ENCODE measurements around the gene ARL13A. TPM values are rescaled to one million over a fixed set of nuclear protein-coding genes. Genes with fewer than 3 reads are reported as not detected.

The ARL13A gene
- total RNA-seq, 1 donor from 2014 or later: not detected

DNA sequence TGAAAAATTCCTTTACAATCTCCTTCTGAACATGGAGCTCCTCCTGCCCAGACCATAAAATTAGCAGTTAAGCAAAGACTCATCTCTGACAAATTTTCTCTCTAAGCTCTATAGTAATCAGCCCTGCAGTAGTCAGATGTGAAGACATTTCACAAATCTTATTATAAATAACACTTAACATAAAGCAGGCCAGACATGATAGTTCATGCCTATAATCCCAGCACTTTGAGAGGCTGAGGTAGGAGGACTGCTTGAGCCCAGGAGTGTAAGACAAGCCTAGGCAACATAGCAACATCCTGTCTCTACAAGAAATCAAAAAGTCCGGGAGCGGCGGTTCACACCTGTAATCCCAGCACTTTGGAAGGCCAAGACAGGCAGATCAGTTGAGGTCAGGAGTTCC lies 52.5 kb downstream of the ARL13A start:
- H3K36me3 Mint-ChIP-seq (ENCODE audit: low read depth, unreplicated experiment): no peaks in the 10 kb centered on the region
- Histone ChIP-seq H3K9ac (ENCODE audit: low read length) (no peak overlapping the region), H3K4me1 (ENCODE audit: insufficient read depth, low read length) (no peaks in the 10 kb centered on the region), H4K20me1 (ENCODE audit: insufficient read depth, low read length) (no peaks in the 10 kb centered on the region), H2AFZ (ENCODE audit: low read depth, low read length) (no peak overlapping the region), H3K4me3 (ENCODE audit: insufficient read depth, low read depth, low read length) (no peak overlapping the region), H3K4me2 (ENCODE audit: low read length) (no peak overlapping the region), H3K79me2 (ENCODE audit: insufficient read depth, low read length) (no peaks in the 10 kb centered on the region), H3K27ac (ENCODE audit: low read depth, low read length) (no peak overlapping the region), H3K9me3 (ENCODE audit: insufficient read depth, low read depth, low read length) (no peaks in the 10 kb centered on the region), H3K36me3 (ENCODE audit: insufficient read depth, low read length) (peaks cover 4% of the 10 kb centered on the region), H3K27me3 (ENCODE audit: insufficient read depth, low read length) (no peaks in the 10 kb centered on the region)
- DNase-seq (ENCODE audit: low read depth): no peak
- H3K9me3 Mint-ChIP-seq (ENCODE audit: unreplicated experiment): no peaks in the 10 kb centered on the region
- no peak overlapping the region for H3K4me3 Mint-ChIP-seq (ENCODE audit: unreplicated experiment)
- no peaks in the 10 kb centered on the region for H3K4me1 Mint-ChIP-seq (ENCODE audit: low read depth, unreplicated experiment)
- no peak overlapping the region for H3K27ac Mint-ChIP-seq (ENCODE audit: unreplicated experiment)
- no peaks in the 10 kb centered on the region for H3K27me3 Mint-ChIP-seq (ENCODE audit: low read depth, unreplicated experiment)
- FAIRE-seq: no peak
- no peak for TF ChIP-seq EZH2 (IDR thresholded peaks at IDR 0.05; ENCODE audit: insufficient read depth, low read length)

- no peaks in the 10 kb centered on the region for H3K79me2 ChIP-seq (ENCODE audit: insufficient read depth, low read length)
- Mint-ChIP-seq H3K36me3 (ENCODE audit: low read depth, unreplicated experiment) (peaks cover 8% of the 10 kb centered on the region), H3K4me3 (ENCODE audit: unreplicated experiment) (no peak overlapping the region), H3K4me1 (ENCODE audit: low read depth, unreplicated experiment) (no peaks in the 10 kb centered on the region), H3K27me3 (ENCODE audit: low read depth, unreplicated experiment) (no peaks in the 10 kb centered on the region), H3K9me3 (ENCODE audit: unreplicated experiment) (peaks cover 4% of the 10 kb centered on the region), H3K27ac (ENCODE audit: unreplicated experiment) (no peak overlapping the region)
- H3K27me3 ChIP-seq (ENCODE audit: insufficient read depth, low read length): no peaks in the 10 kb centered on the region
- no peak overlapping the region for H3K27ac ChIP-seq (ENCODE audit: low read depth, low read length)
- H4K20me1 ChIP-seq (ENCODE audit: insufficient read depth, low read length): no peaks in the 10 kb centered on the region
- TF ChIP-seq, protein P1, sequence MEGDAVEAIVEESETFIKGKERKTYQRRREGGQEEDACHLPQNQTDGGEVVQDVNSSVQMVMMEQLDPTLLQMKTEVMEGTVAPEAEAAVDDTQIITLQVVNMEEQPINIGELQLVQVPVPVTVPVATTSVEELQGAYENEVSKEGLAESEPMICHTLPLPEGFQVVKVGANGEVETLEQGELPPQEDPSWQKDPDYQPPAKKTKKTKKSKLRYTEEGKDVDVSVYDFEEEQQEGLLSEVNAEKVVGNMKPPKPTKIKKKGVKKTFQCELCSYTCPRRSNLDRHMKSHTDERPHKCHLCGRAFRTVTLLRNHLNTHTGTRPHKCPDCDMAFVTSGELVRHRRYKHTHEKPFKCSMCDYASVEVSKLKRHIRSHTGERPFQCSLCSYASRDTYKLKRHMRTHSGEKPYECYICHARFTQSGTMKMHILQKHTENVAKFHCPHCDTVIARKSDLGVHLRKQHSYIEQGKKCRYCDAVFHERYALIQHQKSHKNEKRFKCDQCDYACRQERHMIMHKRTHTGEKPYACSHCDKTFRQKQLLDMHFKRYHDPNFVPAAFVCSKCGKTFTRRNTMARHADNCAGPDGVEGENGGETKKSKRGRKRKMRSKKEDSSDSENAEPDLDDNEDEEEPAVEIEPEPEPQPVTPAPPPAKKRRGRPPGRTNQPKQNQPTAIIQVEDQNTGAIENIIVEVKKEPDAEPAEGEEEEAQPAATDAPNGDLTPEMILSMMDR (IDR thresholded peaks at IDR 0.05; ENCODE audit: insufficient read depth, low read depth, low read length): no peak
- TF ChIP-seq EZH2 (IDR thresholded peaks at IDR 0.05; ENCODE audit: insufficient read depth, low read length): no peak
- no peak overlapping the region for H3K9ac ChIP-seq (ENCODE audit: low read length)
- DNase-seq (ENCODE audit: low read depth): no peak
- H2AFZ ChIP-seq (ENCODE audit: low read depth, low read length): no peak overlapping the region
- no peaks in the 10 kb centered on the region for H3K4me1 ChIP-seq (ENCODE audit: insufficient read depth, low read length)
- no peak overlapping the region for H3K4me2 ChIP-seq (ENCODE audit: low read length)
- H3K36me3 ChIP-seq (ENCODE audit: insufficient read depth, low read length): peaks cover 2% of the 10 kb centered on the region
- H3K4me3 ChIP-seq (ENCODE audit: insufficient read depth, low read depth, low read length): no peak overlapping the region
- no peaks in the 10 kb centered on the region for H3K9me3 ChIP-seq (ENCODE audit: insufficient read depth, low read depth, low read length)
- FAIRE-seq: no peak
Measured at GRCh38 chrX:101025126-101025525, 55.6 kb downstream of the ARL13A start.

GRCh38 chrX:101028562-101028961 lies 59.1 kb downstream of the ARL13A start:
- Histone ChIP-seq H2AFZ (ENCODE audit: low read depth, low read length) (no peak overlapping the region), H3K4me1 (ENCODE audit: insufficient read depth, low read length) (no peaks in the 10 kb centered on the region), H3K79me2 (ENCODE audit: insufficient read depth, low read length) (no peaks in the 10 kb centered on the region), H3K27ac (ENCODE audit: low read depth, low read length) (no peak overlapping the region), H3K27me3 (ENCODE audit: insufficient read depth, low read length) (no peaks in the 10 kb centered on the region), H3K9me3 (ENCODE audit: insufficient read depth, low read depth, low read length) (no peaks in the 10 kb centered on the region), H4K20me1 (ENCODE audit: insufficient read depth, low read length) (no peaks in the 10 kb centered on the region), H3K36me3 (ENCODE audit: insufficient read depth, low read length) (no peaks in the 10 kb centered on the region), H3K4me3 (ENCODE audit: insufficient read depth, low read depth, low read length) (no peak overlapping the region), H3K4me2 (ENCODE audit: low read length) (no peak overlapping the region), H3K9ac (ENCODE audit: low read length) (no peak overlapping the region)
- TF ChIP-seq, protein P1 (IDR thresholded peaks at IDR 0.05; ENCODE audit: insufficient read depth, low read depth, low read length): no peak
- no peak for TF ChIP-seq EZH2 (IDR thresholded peaks at IDR 0.05; ENCODE audit: insufficient read depth, low read length)
- H3K27ac Mint-ChIP-seq (ENCODE audit: unreplicated experiment): no peak overlapping the region
- H3K27me3 Mint-ChIP-seq (ENCODE audit: low read depth, unreplicated experiment): no peaks in the 10 kb centered on the region
- H3K4me3 Mint-ChIP-seq (ENCODE audit: unreplicated experiment): no peak overlapping the region
- FAIRE-seq: no peak
- H3K36me3 Mint-ChIP-seq (ENCODE audit: low read depth, unreplicated experiment): peaks cover 8% of the 10 kb centered on the region
- no peak for DNase-seq (ENCODE audit: low read depth)
- H3K9me3 Mint-ChIP-seq (ENCODE audit: unreplicated experiment): peaks cover 4% of the 10 kb centered on the region
- no peaks in the 10 kb centered on the region for H3K4me1 Mint-ChIP-seq (ENCODE audit: low read depth, unreplicated experiment)
